Peyer's patch (tissue), 4 donors: Measurements from ENCODE around the gene NDUFV1.

Source experiments
- CTCF ChIP-seq, 6 experiments: fragments of 450-650 bp in 4 of 6; fragments of 200-600 bp in 2 of 6; sonication (generic) in 1 of 6; IDR thresholded peaks; one replicate each; pipeline ENCODE4 v1.5.1; 2017 to 2019; ENCODE audit warnings: antibody characterized with exemption in 6 of 6, mild to moderate bottlenecking in 3 of 6, moderate library complexity in 1 of 6
- POLR2A ChIP-seq, 2 donors: fragments of 450-650 bp; IDR thresholded peaks; one replicate each; pipeline ENCODE4 v1.5.1; 2017; ENCODE audit warnings: antibody characterized with exemption in 2 of 2, mild to moderate bottlenecking in 2 of 2, moderate library complexity in 2 of 2

GRCh38 chr11:67613960-67614715, 7.4 kb downstream of the NDUFV1 start:
- TF ChIP-seq CTCF (IDR thresholded peaks at IDR 0.05) (peak in 5 of 6 experiments; percentile 49 to 73 (median 56)), POLR2A (IDR thresholded peaks at IDR 0.05) (peak in 1 of 2 donors; percentile 17)
